Pancreas (tissue), 10 donors: ENCODE data around the gene BCL2L1. TPM values are rescaled to one million over a fixed set of nuclear protein-coding genes. Genes with fewer than 3 reads are reported as not detected.

ENCODE experiments used
- ATAC-seq, 4 donors: fragments of 200-7000 bp; cut with Tn5 transposase; one replicate each; pipeline versions ENCODE4 v1.8.0 to v1.9.1; 2020; ENCODE audit warnings: mild to moderate bottlenecking in 4 of 4, moderate library complexity in 4 of 4
- DNase-seq, 6 donors: peaks; one replicate each; pipeline ENCODE4 v3.0.0-alpha.2; 2020
- FAIRE-seq: peaks from 2 replicates; lab custom pipeline; 2012; peaks lifted over from hg19 to GRCh38; lab: Jason Lieb, UNC
- H3K27ac ChIP-seq, 4 donors: fragments of 200-600 bp; sonication (generic); 1 replicate in 3 of 4; 2 replicates in 1 of 4; pipeline versions ENCODE4 v1.5.0 to v1.8.0; 2020
- H3K27me3 ChIP-seq, 4 donors: fragments of 200-600 bp; one replicate each; pipeline ENCODE4 v1.8.0; 2021
- H3K36me3 ChIP-seq, 3 donors: fragments of 200-600 bp; sonication (generic) in 1 of 3; one replicate each; pipeline versions ENCODE4 v1.5.0 to v1.8.0; 2020 to 2021
- H3K4me1 ChIP-seq, 3 donors: fragments of 200-600 bp; one replicate each; pipeline ENCODE4 v1.8.0; 2021
- H3K4me3 ChIP-seq, 4 donors: fragments of 200-600 bp; sonication (generic) in 2 of 4; one replicate each; pipeline versions ENCODE4 v1.5.0 to v1.8.0; 2020 to 2021
- H3K9me3 ChIP-seq, 4 donors: fragments of 200-600 bp; one replicate each; pipeline ENCODE4 v1.8.0; 2021
- WGBS, 2 donors: extraction: QIAGEN DNeasy Blood & Tissue Kit; methylation state at CpG; one replicate each; pipeline ENCODE4 v1.1.7; 2013; 5-methylcytosine and 5-hydroxymethylcytosine counted together
- intact Hi-C, 3 donors: fragments of 100-400 bp; cut with DNase I; formaldehyde crosslinking; loops; one replicate each; pipeline versions ENCODE4 v1.11.1 to v1.14.2; 2022
- polyA plus RNA-seq, 2 donors: library from polyadenylated mRNA; stranded (reverse); fragments of 200-250 nt; gene quantifications; one replicate each; pipeline ENCODE4 v1.2.3, GENCODE V29; 2013
- total RNA-seq, 6 donors: library from RNA; stranded (reverse); fragmentation: NEBNext Ultra II Directional in 4 of 6; extraction: Animal tissue kit (Norgen Biotek cat#: 25700) in 4 of 6; gene quantifications; one replicate each; pipeline versions ENCODE4 v1.2.1 to v1.2.4, GENCODE V29; 2021 to 2023
- TF ChIP-seq, protein P1 (sequence below), 4 donors: fragments of 200-600 bp; sonication (generic) in 3 of 4; IDR thresholded peaks; one replicate each; pipeline versions ENCODE4 v1.5.0 to v1.8.0; 2021; ENCODE audit warnings: antibody characterized with exemption in 4 of 4
- donor health status: healthy with polysubstance abuse.
- donor health status: DM: no; HTN: no; CAD: no; lungs with moderate emphysema.
- donor health status: DM: no; HTN: no; CAD: no.
- donor health status: control.
- donor health status: control.
- donor health status: Bipolar disorder and iron deficiency.
- donor health status: DM: yes; HTN: yes; CAD: no.
- donor health status: DM: no; HTN: no; CAD: no.
- donor health status: DM: no; HTN: no; CAD: no.
- donor health status: DM: yes; HTN: yes; CAD: no.

BCL2L1 gene
- total and polyA plus RNA-seq, 8 donors, result 27.3 to 59.8 (median 40.8) TPM

DNA sequence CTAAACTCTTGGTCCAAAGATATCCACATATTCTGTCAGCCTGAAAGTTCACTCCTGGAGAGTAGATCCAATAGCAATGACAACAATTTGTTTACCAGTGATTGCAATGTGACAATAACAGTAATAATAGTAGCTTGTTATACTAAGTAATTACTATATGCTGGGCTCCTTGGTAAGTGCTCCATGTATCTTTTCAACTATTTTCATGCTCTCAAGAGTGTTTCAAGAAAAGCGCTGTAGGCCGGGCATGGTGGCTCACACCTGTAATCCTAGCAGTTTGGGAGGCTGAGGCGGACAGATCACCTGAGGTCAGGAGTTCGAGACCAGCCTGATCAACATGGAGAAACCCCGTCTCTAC is 15.4 kb downstream of the BCL2L1 start:
- TF ChIP-seq, protein P1, sequence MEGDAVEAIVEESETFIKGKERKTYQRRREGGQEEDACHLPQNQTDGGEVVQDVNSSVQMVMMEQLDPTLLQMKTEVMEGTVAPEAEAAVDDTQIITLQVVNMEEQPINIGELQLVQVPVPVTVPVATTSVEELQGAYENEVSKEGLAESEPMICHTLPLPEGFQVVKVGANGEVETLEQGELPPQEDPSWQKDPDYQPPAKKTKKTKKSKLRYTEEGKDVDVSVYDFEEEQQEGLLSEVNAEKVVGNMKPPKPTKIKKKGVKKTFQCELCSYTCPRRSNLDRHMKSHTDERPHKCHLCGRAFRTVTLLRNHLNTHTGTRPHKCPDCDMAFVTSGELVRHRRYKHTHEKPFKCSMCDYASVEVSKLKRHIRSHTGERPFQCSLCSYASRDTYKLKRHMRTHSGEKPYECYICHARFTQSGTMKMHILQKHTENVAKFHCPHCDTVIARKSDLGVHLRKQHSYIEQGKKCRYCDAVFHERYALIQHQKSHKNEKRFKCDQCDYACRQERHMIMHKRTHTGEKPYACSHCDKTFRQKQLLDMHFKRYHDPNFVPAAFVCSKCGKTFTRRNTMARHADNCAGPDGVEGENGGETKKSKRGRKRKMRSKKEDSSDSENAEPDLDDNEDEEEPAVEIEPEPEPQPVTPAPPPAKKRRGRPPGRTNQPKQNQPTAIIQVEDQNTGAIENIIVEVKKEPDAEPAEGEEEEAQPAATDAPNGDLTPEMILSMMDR (IDR thresholded peaks at IDR 0.05), result no peak
- WGBS, 2 donors, result 96 to 98% methylated on average over 5 of the region's 5 CpGs
- intact Hi-C loops, result no loop called here

DNA sequence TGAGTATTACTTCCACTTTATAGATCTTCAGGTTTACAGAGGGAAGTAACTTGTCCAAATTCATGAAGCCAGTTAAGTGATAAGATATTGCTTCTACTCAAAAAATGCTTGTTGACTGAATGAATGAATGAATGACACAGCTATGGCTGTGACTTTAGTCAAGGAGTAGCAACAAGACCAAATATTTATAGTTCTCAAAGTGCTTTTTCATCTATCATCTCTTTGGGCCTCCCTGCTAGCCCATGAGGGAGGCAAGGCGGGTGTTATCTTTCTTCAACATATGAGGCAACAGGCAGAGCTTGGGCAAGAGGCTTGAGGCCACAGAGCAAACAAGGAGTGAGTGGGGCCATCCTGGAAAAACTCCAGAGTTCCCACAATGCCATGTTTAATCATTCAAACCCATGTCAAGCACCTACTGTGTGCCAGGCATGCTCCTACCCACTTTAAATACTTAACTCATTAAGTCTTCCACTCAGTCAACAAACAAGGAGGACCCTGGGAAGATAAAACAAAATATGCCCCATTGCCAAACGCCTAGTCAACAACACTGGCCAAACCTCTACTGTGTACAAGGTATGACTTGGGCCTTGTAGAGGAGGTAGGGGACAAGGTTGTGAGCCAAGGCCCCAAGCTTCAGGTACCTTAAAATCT is 15.9 kb downstream of the BCL2L1 start:
- DNase-seq (no peak), FAIRE-seq (no peak), ATAC-seq (no peak)
- TF ChIP-seq, protein P1 (IDR thresholded peaks at IDR 0.05), result no peak
- peaks cover 66 to 80% (median 75%) of the 10 kb centered on the region in 3 donors for H3K4me1 ChIP-seq
- H3K27ac ChIP-seq, result peak overlapping the region; percentile 4 to 93 (median 68)
- H3K27me3 ChIP-seq, result no peaks in the 10 kb centered on the region
- no peak overlapping the region for H3K4me3 ChIP-seq
- intact Hi-C loops, result no loop called here
- H3K9me3 ChIP-seq, result no peaks in the 10 kb centered on the region
- H3K36me3 ChIP-seq, result peaks cover 0 to 5% (median 0%) of the 10 kb centered on the region in 3 donors
- 74 to 87% methylated on average over 2 of the region's 2 CpGs for WGBS, 2 donors

More for the DNA sequence above, 15.4 kb downstream of the BCL2L1 start:
- Histone ChIP-seq H3K9me3 (no peaks in the 10 kb centered on the region), H3K36me3 (peaks cover 0 to 5% (median 0%) of the 10 kb centered on the region in 3 donors), H3K4me1 (peaks cover 67 to 85% (median 80%) of the 10 kb centered on the region in 3 donors), H3K27ac (peak overlapping the region in 3 of 4 donors; percentile 64 to 93 (median 88)), H3K4me3 (no peak overlapping the region), H3K27me3 (no peaks in the 10 kb centered on the region)
- no peak for DNase-seq
- FAIRE-seq, result no peak
- no peak for ATAC-seq

GRCh38 chr20:31705598-31706597 is 16.8 kb downstream of the BCL2L1 start:
- WGBS, 2 donors, result 72 to 83% methylated on average over 4 of the region's 4 CpGs
- TF ChIP-seq, protein P1 (IDR thresholded peaks at IDR 0.05), result no peak
- peak overlapping the region; percentile 49 to 93 (median 87) for H3K27ac ChIP-seq
- H3K9me3 ChIP-seq, result no peaks in the 10 kb centered on the region
- intact Hi-C loops, result no loop called here
- DNase-seq (no peak), ATAC-seq (no peak), FAIRE-seq (no peak)
- peaks cover 57 to 71% (median 66%) of the 10 kb centered on the region in 3 donors for H3K4me1 ChIP-seq
- H3K27me3 ChIP-seq, result no peaks in the 10 kb centered on the region
- no peak overlapping the region for H3K4me3 ChIP-seq
- peaks cover 0 to 5% (median 0%) of the 10 kb centered on the region in 3 donors for H3K36me3 ChIP-seq

- intact Hi-C loops, result no loop called here
- no peaks in the 10 kb centered on the region for H3K27me3 ChIP-seq
- no peak for FAIRE-seq
- H3K4me1 ChIP-seq, result peaks cover 54 to 70% (median 60%) of the 10 kb centered on the region in 3 donors
- H3K27ac ChIP-seq, result peak overlapping the region; percentile 49 to 93 (median 87)
- DNase-seq, result no peak
- no peak for ATAC-seq
- H3K4me3 ChIP-seq, result no peak overlapping the region
- TF ChIP-seq, protein P1 (IDR thresholded peaks at IDR 0.05), result no peak
- no peaks in the 10 kb centered on the region for H3K9me3 ChIP-seq
- H3K36me3 ChIP-seq, result peaks cover 0 to 5% (median 0%) of the 10 kb centered on the region in 3 donors
Measured at GRCh38 chr20:31705191-31705590, 17.5 kb downstream of the BCL2L1 start.
